Mesendoderm (in vitro differentiated cells): ENCODE data around the gene NID1.

Experiments used
- DNase-seq: peaks from one replicate; pipeline ENCODE4 v3.0.0; 2013
- H2AK5ac ChIP-seq: 2 replicates; pipeline ENCODE4 v1.6.1; 2013; ENCODE audit warnings: low read length, inconsistent platforms
- H2BK120ac ChIP-seq: 2 replicates; pipeline ENCODE4 v1.6.1; 2013; ENCODE audit warnings: low read depth, mild to moderate bottlenecking, low read length, moderate library complexity, mixed read lengths
- H2BK15ac ChIP-seq: replicated peaks from 2 replicates; pipeline ENCODE4 v1.6.1; 2013; ENCODE audit warnings: low read depth, mild to moderate bottlenecking, moderate library complexity
- H2BK5ac ChIP-seq: 2 replicates; pipeline ENCODE4 v1.6.1; 2013; ENCODE audit warnings: low read length, inconsistent platforms
- H3K18ac ChIP-seq: 2 replicates; pipeline ENCODE4 v1.6.1; 2013; ENCODE audit warnings: mild to moderate bottlenecking, low read length, mixed read lengths
- H3K23ac ChIP-seq: one replicate; pipeline ENCODE4 v1.6.1; 2013; ENCODE audit warnings: low read length
- H3K27ac ChIP-seq: 2 replicates; pipeline ENCODE4 v1.5.1; 2013; ENCODE audit warnings: low read depth, mild to moderate bottlenecking, inconsistent platforms, low read length, moderate library complexity
- H3K27me3 ChIP-seq: 2 replicates; pipeline ENCODE4 v1.6.1; 2013; ENCODE audit warnings: low read length, control low read depth, mild to moderate bottlenecking, inconsistent platforms; ENCODE audit not compliant: insufficient read depth, poor library complexity
- H3K36me3 ChIP-seq: 2 replicates; pipeline ENCODE4 v1.6.1; 2013; ENCODE audit warnings: low read length, inconsistent platforms; ENCODE audit not compliant: control insufficient read depth, insufficient read depth
- H3K4ac ChIP-seq: one replicate; pipeline ENCODE4 v1.6.1; 2013; ENCODE audit warnings: low read depth, mild to moderate bottlenecking, low read length, moderate library complexity
- H3K4me1 ChIP-seq: 2 replicates; pipeline ENCODE4 v1.6.1; 2013; ENCODE audit warnings: low read depth, low read length, inconsistent platforms; ENCODE audit not compliant: control insufficient read depth
- H3K4me2 ChIP-seq: 2 replicates; pipeline ENCODE4 v1.6.1; 2013; ENCODE audit warnings: low read length
- H3K4me3 ChIP-seq: 2 replicates; pipeline ENCODE4 v1.5.1; 2013; ENCODE audit warnings: mild to moderate bottlenecking, low read length
- H3K56ac ChIP-seq: one replicate; pipeline ENCODE4 v1.6.1; 2013; ENCODE audit warnings: low read length
- H3K79me1 ChIP-seq: 2 replicates; pipeline ENCODE4 v1.6.1; 2013; ENCODE audit warnings: low read length, inconsistent platforms
- H3K79me2 ChIP-seq: 2 replicates; pipeline ENCODE4 v1.6.1; 2013; ENCODE audit warnings: mild to moderate bottlenecking, low read length; ENCODE audit not compliant: control insufficient read depth, insufficient read depth
- H3K9ac ChIP-seq: 2 replicates; pipeline ENCODE4 v1.6.1; 2013; ENCODE audit warnings: low read length, inconsistent platforms
- H4K5ac ChIP-seq: one replicate; pipeline ENCODE4 v1.6.1; 2013; ENCODE audit warnings: low read length
- H4K8ac ChIP-seq: one replicate; pipeline ENCODE4 v1.6.1; 2013; ENCODE audit warnings: low read depth, mild to moderate bottlenecking, control low read depth, low read length, moderate library complexity
- WGBS: extraction: QIAGEN DNeasy Blood & Tissue Kit; methylation state at CpG from one replicate; pipeline ENCODE4 v1.1.7; 2013; ENCODE audit warnings: low lambda C conversion rate, missing lambda C conversion rate; ENCODE audit not compliant: insufficient coverage; ENCODE audit errors: extremely low coverage; 5-methylcytosine and 5-hydroxymethylcytosine counted together

The NID1 gene

DNA sequence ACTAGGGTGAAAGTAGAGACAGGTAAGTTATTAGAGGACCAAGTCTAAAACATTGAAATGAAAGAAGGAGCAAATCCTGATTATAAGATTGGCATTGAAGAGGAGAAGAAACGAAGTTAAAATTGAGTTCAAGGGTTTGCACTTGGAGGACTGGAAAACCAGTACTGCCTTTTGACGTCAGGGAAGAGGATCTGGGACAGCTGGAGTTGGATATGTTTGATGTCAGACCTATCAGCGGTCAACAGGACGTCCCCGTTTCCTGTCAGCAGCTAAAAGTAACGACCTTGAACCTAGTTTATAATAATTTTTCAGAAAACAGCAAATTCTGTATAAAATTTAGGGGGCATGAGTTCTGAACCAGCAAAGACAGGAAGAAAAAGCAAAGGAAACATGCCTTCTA is 1.2 kb upstream of the NID1 start:
- no peak overlapping the region for H3K4me3 ChIP-seq
- H3K23ac ChIP-seq: no peak overlapping the region
- no peak overlapping the region for H2BK5ac ChIP-seq
- no peaks in the 10 kb centered on the region for H3K79me2 ChIP-seq
- H3K27me3 ChIP-seq: peaks cover 3% of the 10 kb centered on the region
- no peak overlapping the region for H2AK5ac ChIP-seq
- H3K4me1 ChIP-seq: no peaks in the 10 kb centered on the region
- no peak overlapping the region for H3K4ac ChIP-seq
- no CpG with 5 or more reads among the region's 6 CpGs for WGBS
- H3K9ac ChIP-seq: no peak overlapping the region
- no peak overlapping the region for H3K4me2 ChIP-seq
- no peak overlapping the region for H4K5ac ChIP-seq
- H3K18ac ChIP-seq: no peak overlapping the region
- no peak for DNase-seq
- no peaks in the 10 kb centered on the region for H3K79me1 ChIP-seq
- H4K8ac ChIP-seq: no peak overlapping the region
- H3K36me3 ChIP-seq: no peaks in the 10 kb centered on the region
- no peak overlapping the region for H3K27ac ChIP-seq
- H2BK15ac ChIP-seq: no peak overlapping the region
- H2BK120ac ChIP-seq: no peak overlapping the region
- H3K56ac ChIP-seq: no peak overlapping the region

DNA sequence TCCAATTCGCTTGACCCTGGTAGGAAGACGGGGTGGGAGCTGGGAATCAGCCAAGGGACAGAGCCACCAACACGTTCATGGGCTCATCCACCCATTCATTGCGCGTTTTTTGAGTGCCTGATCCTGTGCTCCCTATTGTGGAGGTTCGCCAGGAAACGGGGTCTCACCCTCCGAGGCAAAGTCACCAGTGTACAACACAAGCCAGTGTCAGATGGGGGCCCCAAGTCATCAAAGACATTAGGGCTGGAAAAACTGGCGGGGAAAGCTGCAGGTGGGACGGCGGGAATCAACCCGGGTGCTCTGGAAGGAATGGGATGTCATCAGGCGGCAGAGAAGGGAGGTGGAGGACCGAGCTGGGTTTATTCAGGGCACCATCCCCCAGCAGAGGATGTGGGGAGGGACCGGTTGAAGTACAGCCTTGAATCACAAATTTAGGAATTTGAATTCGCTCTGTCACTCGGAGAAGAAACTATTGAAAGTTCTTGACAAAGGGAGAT is 667 bp upstream of the NID1 start:
- peaks cover 3% of the 10 kb centered on the region for H3K27me3 ChIP-seq
- no peaks in the 10 kb centered on the region for H3K79me2 ChIP-seq
- DNase-seq: peak; percentile 49
- no CpG with 5 or more reads among the region's 17 CpGs for WGBS
- H3K79me1 ChIP-seq: no peaks in the 10 kb centered on the region
- H3K18ac ChIP-seq: no peak overlapping the region
- H4K5ac ChIP-seq: no peak overlapping the region
- peak overlapping the region; percentile 63 for H3K9ac ChIP-seq
- H3K4me1 ChIP-seq: no peaks in the 10 kb centered on the region
- H2BK120ac ChIP-seq: no peak overlapping the region
- H3K27ac ChIP-seq: no peak overlapping the region
- no peak overlapping the region for H3K4ac ChIP-seq
- H3K36me3 ChIP-seq: no peaks in the 10 kb centered on the region
- no peak overlapping the region for H2BK5ac ChIP-seq
- no peak overlapping the region for H3K23ac ChIP-seq
- H3K4me2 ChIP-seq: peak overlapping the region; percentile 91
- H3K4me3 ChIP-seq: peak overlapping the region; percentile 34
- peak overlapping the region; percentile 89 for H3K56ac ChIP-seq
- H4K8ac ChIP-seq: no peak overlapping the region
- no peak overlapping the region for H2BK15ac ChIP-seq
- no peak overlapping the region for H2AK5ac ChIP-seq

DNA sequence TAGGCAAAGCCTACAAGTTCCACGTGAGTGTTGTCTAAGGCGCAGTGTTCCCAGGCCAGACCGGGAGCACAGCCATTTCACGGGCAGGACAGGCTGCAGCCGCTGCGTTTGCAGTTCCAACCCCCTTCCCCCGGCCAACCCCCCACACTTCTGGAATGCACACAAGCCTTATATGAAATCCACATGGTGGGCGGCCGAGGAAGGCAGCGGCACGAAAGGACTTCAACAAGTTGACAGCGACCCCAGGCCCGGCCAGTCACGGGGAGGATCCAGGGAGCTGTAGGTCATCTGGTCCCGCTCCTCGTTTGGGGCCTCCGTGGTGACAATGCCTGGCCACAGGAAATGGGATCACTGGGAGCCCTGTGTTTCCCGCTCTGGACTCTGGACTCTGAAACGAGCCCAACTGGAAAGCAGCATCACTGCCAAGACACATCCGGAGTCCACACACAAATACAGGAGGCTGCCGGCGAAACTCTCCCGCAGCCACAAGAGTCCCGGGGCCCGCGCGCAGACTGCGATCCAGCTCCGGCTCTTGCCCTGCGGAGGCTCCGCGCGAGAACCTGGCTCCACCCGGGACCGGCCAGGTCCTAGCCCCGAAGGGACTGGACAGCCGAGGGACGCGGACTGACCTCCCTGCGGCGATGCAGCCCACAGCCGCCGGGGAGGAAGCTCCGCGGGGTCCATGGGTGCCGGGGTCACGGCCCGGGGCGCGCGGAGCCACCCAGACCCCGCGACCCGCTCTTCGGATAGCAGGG is 794 bp downstream of the NID1 start:
- no peak overlapping the region for H3K27ac ChIP-seq
- H3K27me3 ChIP-seq: peaks cover 3% of the 10 kb centered on the region
- no peak overlapping the region for H2AK5ac ChIP-seq
- H4K8ac ChIP-seq: no peak overlapping the region
- H3K23ac ChIP-seq: no peak overlapping the region
- H3K36me3 ChIP-seq: no peaks in the 10 kb centered on the region
- H3K4me2 ChIP-seq: peak overlapping the region; percentile 86
- peak overlapping the region; percentile 58 for H3K4me3 ChIP-seq
- no peaks in the 10 kb centered on the region for H3K4me1 ChIP-seq
- H2BK15ac ChIP-seq: no peak overlapping the region
- H3K79me2 ChIP-seq: no peaks in the 10 kb centered on the region
- H3K4ac ChIP-seq: no peak overlapping the region
- H3K56ac ChIP-seq: peak overlapping the region; percentile 89
- peak; percentile 56 for DNase-seq
- no peak overlapping the region for H4K5ac ChIP-seq
- H2BK120ac ChIP-seq: no peak overlapping the region
- H2BK5ac ChIP-seq: no peak overlapping the region
- H3K9ac ChIP-seq: peak overlapping the region; percentile 80
- H3K79me1 ChIP-seq: no peaks in the 10 kb centered on the region
- peak overlapping the region; percentile 44 for H3K18ac ChIP-seq
- WGBS: no CpG with 5 or more reads among the region's 55 CpGs

DNA sequence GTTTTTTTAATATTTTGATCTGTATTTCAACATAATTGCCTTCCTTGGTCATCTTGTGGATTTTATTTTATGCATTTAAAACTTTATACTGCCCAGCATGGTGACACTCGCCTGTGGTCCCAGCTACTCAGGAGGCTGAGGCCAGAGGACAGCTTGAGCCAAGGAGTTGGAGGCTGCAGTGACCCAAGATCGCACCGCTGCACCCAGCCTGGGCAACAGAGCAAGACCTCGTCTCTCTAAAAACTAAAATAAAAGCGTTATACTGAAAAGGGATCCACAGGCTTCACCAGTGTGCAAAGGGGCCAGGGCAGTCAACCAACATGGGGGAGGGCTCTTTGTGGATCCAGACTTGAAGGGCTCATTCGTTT is 1.4 kb downstream of the NID1 start:
- H2BK5ac ChIP-seq: no peak overlapping the region
- peak overlapping the region; percentile 86 for H3K4me2 ChIP-seq
- H4K5ac ChIP-seq: no peak overlapping the region
- H2BK120ac ChIP-seq: no peak overlapping the region
- DNase-seq: no peak
- H3K36me3 ChIP-seq: no peaks in the 10 kb centered on the region
- H3K27me3 ChIP-seq: peaks cover 3% of the 10 kb centered on the region
- H3K79me2 ChIP-seq: no peaks in the 10 kb centered on the region
- H2BK15ac ChIP-seq: no peak overlapping the region
- peak overlapping the region; percentile 80 for H3K9ac ChIP-seq
- H3K23ac ChIP-seq: no peak overlapping the region
- H3K27ac ChIP-seq: no peak overlapping the region
- H3K4ac ChIP-seq: no peak overlapping the region
- no peaks in the 10 kb centered on the region for H3K4me1 ChIP-seq
- no peak overlapping the region for H3K18ac ChIP-seq
- H4K8ac ChIP-seq: no peak overlapping the region
- no peaks in the 10 kb centered on the region for H3K79me1 ChIP-seq
- H3K4me3 ChIP-seq: no peak overlapping the region
- H3K56ac ChIP-seq: peak overlapping the region; percentile 89
- no CpG with 5 or more reads among the region's 6 CpGs for WGBS
- no peak overlapping the region for H2AK5ac ChIP-seq

DNA sequence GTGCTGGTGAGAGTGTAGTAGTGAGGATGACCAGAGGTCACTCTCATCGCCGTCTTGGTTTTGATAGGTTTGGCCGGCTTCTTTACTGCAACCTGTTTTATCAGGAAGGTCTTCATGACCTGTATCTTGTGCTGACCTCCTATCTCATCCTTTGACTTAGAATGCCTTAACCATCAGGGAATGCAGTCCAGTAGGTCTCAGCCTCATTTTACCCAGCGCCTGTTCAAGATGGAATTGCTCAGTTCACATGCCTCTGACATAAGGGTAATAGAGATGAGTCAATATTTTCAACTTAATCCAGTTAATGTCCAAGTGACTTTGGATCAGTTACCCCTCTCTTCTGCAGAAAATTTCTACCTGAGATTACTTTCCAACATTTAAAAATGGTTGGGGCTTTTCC is 4.6 kb downstream of the NID1 start:
- Histone ChIP-seq H3K56ac (no peak overlapping the region), H3K79me1 (no peaks in the 10 kb centered on the region), H3K9ac (no peak overlapping the region), H3K23ac (no peak overlapping the region), H3K4me1 (no peaks in the 10 kb centered on the region), H3K27ac (no peak overlapping the region), H3K36me3 (no peaks in the 10 kb centered on the region), H3K4ac (no peak overlapping the region), H3K4me3 (no peak overlapping the region), H4K8ac (no peak overlapping the region), H3K79me2 (no peaks in the 10 kb centered on the region), H2BK120ac (no peak overlapping the region), H3K27me3 (peaks cover 3% of the 10 kb centered on the region), H3K4me2 (no peak overlapping the region), H3K18ac (no peak overlapping the region), H2BK5ac (no peak overlapping the region), H4K5ac (no peak overlapping the region), H2AK5ac (no peak overlapping the region), H2BK15ac (no peak overlapping the region)
- WGBS: no CpG with 5 or more reads among the region's 4 CpGs
- DNase-seq: no peak

DNA sequence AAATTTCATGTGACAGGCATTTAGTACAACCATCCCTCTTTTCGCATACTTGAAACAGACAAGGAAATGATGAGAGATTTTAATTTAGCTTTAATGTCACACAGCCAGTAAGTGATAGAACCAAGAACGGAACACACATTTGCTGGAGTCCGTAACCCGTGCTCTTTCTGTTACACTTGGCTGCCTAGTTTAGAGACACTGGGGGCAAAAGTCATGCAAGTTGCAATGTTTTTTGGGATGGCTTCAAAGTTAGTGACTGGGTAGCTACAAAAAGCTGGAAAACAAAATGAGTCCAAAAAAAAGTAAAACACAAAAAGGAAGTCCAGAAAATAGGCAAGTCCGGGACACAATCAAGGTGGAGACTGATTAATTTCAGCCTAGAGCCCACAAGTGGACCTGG is 5.9 kb downstream of the NID1 start:
- WGBS: no CpG with 5 or more reads among the region's 5 CpGs
- no peak overlapping the region for H2BK15ac ChIP-seq
- H4K8ac ChIP-seq: no peak overlapping the region
- no peak for DNase-seq
- no peaks in the 10 kb centered on the region for H3K79me1 ChIP-seq
- H2BK120ac ChIP-seq: no peak overlapping the region
- H3K4me3 ChIP-seq: no peak overlapping the region
- H3K4ac ChIP-seq: no peak overlapping the region
- no peak overlapping the region for H3K9ac ChIP-seq
- no peak overlapping the region for H3K4me2 ChIP-seq
- H3K79me2 ChIP-seq: no peaks in the 10 kb centered on the region
- no peaks in the 10 kb centered on the region for H3K4me1 ChIP-seq
- peaks cover 3% of the 10 kb centered on the region for H3K27me3 ChIP-seq
- no peak overlapping the region for H2AK5ac ChIP-seq
- H3K23ac ChIP-seq: no peak overlapping the region
- H4K5ac ChIP-seq: no peak overlapping the region
- H2BK5ac ChIP-seq: no peak overlapping the region
- no peak overlapping the region for H3K18ac ChIP-seq
- H3K36me3 ChIP-seq: no peaks in the 10 kb centered on the region
- H3K56ac ChIP-seq: no peak overlapping the region
- H3K27ac ChIP-seq: no peak overlapping the region
